Measurements from ENCODE around the gene EPHA7. TPM values are rescaled to one million over a fixed set of nuclear protein-coding genes. Genes with fewer than 3 reads are reported as not detected.

The EPHA7 gene
- total RNA-seq, 6 donors from 2014 or later: under 0.01 to 4.6 (median 0.27) TPM

- no peaks in the 10 kb centered on the region for H3K9me3 ChIP-seq
- ATAC-seq (ENCODE audit: low FRiP score in 2 of 2): no peak
- H3K4me3 ChIP-seq: no peak overlapping the region
- no peaks in the 10 kb centered on the region for H3K36me3 ChIP-seq
- no peaks in the 10 kb centered on the region for H3K4me1 ChIP-seq
- H3K27ac ChIP-seq: no peak overlapping the region
- TF ChIP-seq POLR2A (IDR thresholded peaks at IDR 0.05): no peak
- no peak for TF ChIP-seq POLR2AphosphoS5 (IDR thresholded peaks at IDR 0.05)
- TF ChIP-seq EP300 (IDR thresholded peaks at IDR 0.05): no peak
- no peak for TF ChIP-seq CTCF (IDR thresholded peaks at IDR 0.05)
- no peak for DNase-seq
- no peaks in the 10 kb centered on the region for H3K27me3 ChIP-seq
These were observed 123.7 kb downstream of the EPHA7 start for GRCh38 chr6:93295631-93296030.

- Histone ChIP-seq H3K27me3 (no peaks in the 10 kb centered on the region), H3K9me3 (no peaks in the 10 kb centered on the region), H3K27ac (no peak overlapping the region), H3K4me1 (no peaks in the 10 kb centered on the region), H3K4me3 (no peak overlapping the region), H3K36me3 (no peaks in the 10 kb centered on the region)
- ATAC-seq (ENCODE audit: low FRiP score in 2 of 2): no peak
- 80 to 84% methylated on average over 2 of the region's 2 CpGs for WGBS, 2 donors
- DNase-seq: no peak
- no peak for TF ChIP-seq EP300 (IDR thresholded peaks at IDR 0.05)
- no peak for TF ChIP-seq CTCF (IDR thresholded peaks at IDR 0.05)
- TF ChIP-seq POLR2A (IDR thresholded peaks at IDR 0.05): no peak
- TF ChIP-seq POLR2AphosphoS5 (IDR thresholded peaks at IDR 0.05): no peak
These were observed 124.5 kb downstream of the EPHA7 start for GRCh38 chr6:93294879-93295278.

- DNase-seq (no peak), ATAC-seq (ENCODE audit: low FRiP score in 2 of 2) (no peak)
- H3K9me3 ChIP-seq: no peaks in the 10 kb centered on the region
- TF ChIP-seq POLR2AphosphoS5 (IDR thresholded peaks at IDR 0.05) (no peak), EP300 (IDR thresholded peaks at IDR 0.05) (no peak), POLR2A (IDR thresholded peaks at IDR 0.05) (no peak), CTCF (IDR thresholded peaks at IDR 0.05) (no peak)
- H3K4me1 ChIP-seq: no peaks in the 10 kb centered on the region
- H3K4me3 ChIP-seq: no peak overlapping the region
- no peaks in the 10 kb centered on the region for H3K27me3 ChIP-seq
- 69 to 84% methylated on average over 6 of the region's 6 CpGs for WGBS, 2 donors
- no peaks in the 10 kb centered on the region for H3K36me3 ChIP-seq
- H3K27ac ChIP-seq: no peak overlapping the region
These were observed 125.5 kb downstream of the EPHA7 start for GRCh38 chr6:93293872-93294271.

GRCh38 chr6:93293460-93293859 is 125.9 kb downstream of the EPHA7 start:
- no peak overlapping the region for H3K4me3 ChIP-seq
- no peaks in the 10 kb centered on the region for H3K27me3 ChIP-seq
- ATAC-seq (ENCODE audit: low FRiP score in 2 of 2) (no peak), DNase-seq (no peak)
- H3K9me3 ChIP-seq: no peaks in the 10 kb centered on the region
- H3K27ac ChIP-seq: no peak overlapping the region
- WGBS, 2 donors: 76 to 83% methylated on average over 4 of the region's 4 CpGs
- TF ChIP-seq POLR2AphosphoS5 (IDR thresholded peaks at IDR 0.05): no peak
- no peak for TF ChIP-seq EP300 (IDR thresholded peaks at IDR 0.05)
- TF ChIP-seq CTCF (IDR thresholded peaks at IDR 0.05): no peak
- no peak for TF ChIP-seq POLR2A (IDR thresholded peaks at IDR 0.05)
- H3K36me3 ChIP-seq: no peaks in the 10 kb centered on the region
- H3K4me1 ChIP-seq: no peaks in the 10 kb centered on the region

GRCh38 chr6:93282521-93283031 is 136.8 kb downstream of the EPHA7 start:
- no peaks in the 10 kb centered on the region for H3K27me3 ChIP-seq
- DNase-seq (peak in 1 of 2 donors; percentile 61), ATAC-seq (ENCODE audit: low FRiP score in 2 of 2) (no peak)
- H3K36me3 ChIP-seq: no peaks in the 10 kb centered on the region
- TF ChIP-seq CTCF (IDR thresholded peaks at IDR 0.05) (no peak), POLR2A (IDR thresholded peaks at IDR 0.05) (no peak), EP300 (IDR thresholded peaks at IDR 0.05) (no peak), POLR2AphosphoS5 (IDR thresholded peaks at IDR 0.05) (no peak)
- 93 to 96% methylated on average over 5 to 28 of the region's 28 CpGs for WGBS, 2 donors
- no peaks in the 10 kb centered on the region for H3K4me1 ChIP-seq
- no peak overlapping the region for H3K4me3 ChIP-seq
- H3K9me3 ChIP-seq: no peaks in the 10 kb centered on the region
- H3K27ac ChIP-seq: no peak overlapping the region
